KOPT-K1 (cell line): ENCODE measurements around the gene PPP1R12B.
"Not testable (repeated sequence)": the region's sequence is repeated elsewhere in the genome, so short reads cannot be mapped to it uniquely, and the experiment has no call there.

Source experiments
- H3K27ac ChIP-seq: fragments of 200-600 bp; sonication (generic); 2 replicates; pipeline ENCODE4 v1.5.1; 2016; ENCODE audit warnings: antibody characterized with exemption, mild to moderate bottlenecking, low read depth, low read length; ENCODE audit not compliant: poor library complexity, severe bottlenecking
- H3K36me3 ChIP-seq: fragments of 200-600 bp; sonication (generic); 2 replicates; pipeline ENCODE4 v1.5.1; 2017; ENCODE audit warnings: antibody characterized with exemption, mild to moderate bottlenecking, low read length, moderate library complexity; ENCODE audit not compliant: insufficient read depth
- H3K9me3 ChIP-seq: fragments of 200-600 bp; sonication (generic); 2 replicates; pipeline ENCODE4 v1.5.1; 2017; ENCODE audit warnings: antibody characterized with exemption, low read length, mild to moderate bottlenecking; ENCODE audit not compliant: insufficient read depth, poor library complexity, severe bottlenecking

The PPP1R12B gene

GRCh38 chr1:202465644-202466270, 117.3 kb downstream of the PPP1R12B start:
- H3K9me3 ChIP-seq, H3K36me3 ChIP-seq, H3K27ac ChIP-seq: not testable (repeated sequence)

- not testable (repeated sequence) for H3K36me3 ChIP-seq, H3K9me3 ChIP-seq, H3K27ac ChIP-seq
These were observed 117.8 kb downstream of the PPP1R12B start for GRCh38 chr1:202466339-202466738.

GRCh38 chr1:202467381-202467780, 118.9 kb downstream of the PPP1R12B start:
- not testable (repeated sequence) for H3K36me3 ChIP-seq, H3K9me3 ChIP-seq, H3K27ac ChIP-seq

GRCh38 chr1:202468695-202469094, 120.2 kb downstream of the PPP1R12B start:
- not testable (repeated sequence) for H3K36me3 ChIP-seq, H3K27ac ChIP-seq, H3K9me3 ChIP-seq

- not testable (repeated sequence) for H3K27ac ChIP-seq
These were observed 120.6 kb downstream of the PPP1R12B start for GRCh38 chr1:202469123-202469522.

GRCh38 chr1:202471246-202471645, 122.7 kb downstream of the PPP1R12B start:
- no peaks in the 10 kb centered on the region for H3K9me3 ChIP-seq
- H3K36me3 ChIP-seq = no peaks in the 10 kb centered on the region
- H3K27ac ChIP-seq = no peak overlapping the region

More at GRCh38 chr1:202469123-202469522, 120.6 kb downstream of the PPP1R12B start:
- H3K36me3 ChIP-seq, H3K9me3 ChIP-seq: not testable (repeated sequence)

- not testable (repeated sequence) for H3K36me3 ChIP-seq, H3K27ac ChIP-seq, H3K9me3 ChIP-seq
These were observed 124.0 kb downstream of the PPP1R12B start for GRCh38 chr1:202472347-202473124.

GRCh38 chr1:202473266-202474045, 125.0 kb downstream of the PPP1R12B start:
- H3K27ac ChIP-seq, H3K36me3 ChIP-seq, H3K9me3 ChIP-seq: not testable (repeated sequence)

- not testable (repeated sequence) for H3K27ac ChIP-seq, H3K36me3 ChIP-seq, H3K9me3 ChIP-seq
These were observed 131.2 kb downstream of the PPP1R12B start for GRCh38 chr1:202479661-202480060.

- H3K9me3 ChIP-seq, H3K36me3 ChIP-seq, H3K27ac ChIP-seq: not testable (repeated sequence)
These were observed 132.1 kb downstream of the PPP1R12B start for GRCh38 chr1:202480640-202481039.

- not testable (repeated sequence) for H3K36me3 ChIP-seq, H3K9me3 ChIP-seq, H3K27ac ChIP-seq
These were observed 134.9 kb downstream of the PPP1R12B start for GRCh38 chr1:202483362-202483761.

- not testable (repeated sequence) for H3K27ac ChIP-seq, H3K9me3 ChIP-seq, H3K36me3 ChIP-seq
These were observed 135.5 kb downstream of the PPP1R12B start for GRCh38 chr1:202484032-202484431.

- H3K27ac ChIP-seq, H3K9me3 ChIP-seq, H3K36me3 ChIP-seq: not testable (repeated sequence)
These were observed 136.3 kb downstream of the PPP1R12B start for GRCh38 chr1:202484820-202485219.

- H3K9me3 ChIP-seq, H3K27ac ChIP-seq, H3K36me3 ChIP-seq: not testable (repeated sequence)
These were observed 139.7 kb downstream of the PPP1R12B start for GRCh38 chr1:202488178-202488649.

GRCh38 chr1:202489101-202489500, 140.6 kb downstream of the PPP1R12B start:
- H3K36me3 ChIP-seq, H3K27ac ChIP-seq: not testable (repeated sequence)

More at GRCh38 chr1:202489101-202489500, 140.6 kb downstream of the PPP1R12B start:
- not testable (repeated sequence) for H3K9me3 ChIP-seq
